Ishikawa (cell line): ENCODE data around the gene PBX3.

Experiments
- CEBPB ChIP-seq: IDR thresholded peaks from 2 replicates; pipeline ENCODE4 v1.6.1; 2012
- CREB1 ChIP-seq: IDR thresholded peaks from 2 replicates; pipeline ENCODE4 v1.6.1; 2012; ENCODE audit warnings: low read depth
- EGR1 ChIP-seq: IDR thresholded peaks from 2 replicates; pipeline ENCODE4 v1.6.1; 2012
- EP300 ChIP-seq: IDR thresholded peaks from 2 replicates; pipeline ENCODE4 v1.6.1; 2012; ENCODE audit warnings: borderline replicate concordance
- FOXM1 ChIP-seq: IDR thresholded peaks from 2 replicates; pipeline ENCODE4 v1.6.1; 2012; ENCODE audit warnings: low read depth, borderline replicate concordance
- MAX ChIP-seq: IDR thresholded peaks from 2 replicates; pipeline ENCODE4 v1.6.1; 2012
- NFIC ChIP-seq: IDR thresholded peaks from 2 replicates; pipeline ENCODE4 v1.6.1; 2012
- RAD21 ChIP-seq: IDR thresholded peaks from 2 replicates; pipeline ENCODE4 v1.6.1; 2012; ENCODE audit warnings: low read depth
- TAF1 ChIP-seq: IDR thresholded peaks from 2 replicates; pipeline ENCODE4 v1.6.1; 2012; ENCODE audit warnings: low read depth, mild to moderate bottlenecking
- TCF12 ChIP-seq: IDR thresholded peaks from 2 replicates; pipeline ENCODE4 v1.6.1; 2012; ENCODE audit warnings: low read depth
- TEAD4 ChIP-seq: IDR thresholded peaks from 2 replicates; pipeline ENCODE4 v1.6.1; 2012
- USF1 ChIP-seq: IDR thresholded peaks from 2 replicates; pipeline ENCODE4 v1.6.1; 2012
- YY1 ChIP-seq: IDR thresholded peaks from 2 replicates; pipeline ENCODE4 v1.6.1; 2012; ENCODE audit warnings: low read depth
- ZBTB7A ChIP-seq: IDR thresholded peaks from 2 replicates; pipeline ENCODE4 v1.6.1; 2012; ENCODE audit warnings: low read depth
- TF ChIP-seq, protein P1 (sequence below): IDR thresholded peaks from 2 replicates; pipeline ENCODE4 v1.6.1; 2012; ENCODE audit warnings: low read depth, mild to moderate bottlenecking

PBX3 gene

GRCh38 chr9:125805586-125805985 lies 58.4 kb downstream of the PBX3 start:
- TF ChIP-seq TAF1, result no peak
- TF ChIP-seq MAX, result no peak
- no peak for TF ChIP-seq EP300
- TF ChIP-seq TEAD4, result no peak
- TF ChIP-seq CEBPB, result no peak
- TF ChIP-seq USF1, result no peak
- TF ChIP-seq FOXM1, result no peak
- TF ChIP-seq ZBTB7A, result no peak

DNA sequence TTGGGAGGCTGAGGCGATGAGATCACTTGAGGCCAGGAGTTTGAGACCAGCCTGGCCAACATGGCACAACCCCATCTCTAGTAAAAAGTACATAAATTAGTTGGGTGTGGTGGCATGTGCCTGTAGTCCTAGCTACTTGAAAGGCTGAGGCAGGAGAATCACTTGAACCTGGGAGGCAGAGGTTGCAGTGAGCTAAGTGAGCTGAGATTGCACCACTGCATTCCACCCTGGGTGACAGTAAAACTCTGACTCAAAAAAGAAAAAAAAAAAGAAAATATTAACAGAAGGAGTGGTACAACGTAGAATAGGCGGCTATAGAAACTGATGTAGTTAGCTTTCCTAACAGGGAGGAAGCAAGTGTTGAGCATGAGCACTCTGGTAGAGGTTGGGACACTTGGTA lies 59.9 kb downstream of the PBX3 start:
- TF ChIP-seq CREB1 (no peak), TAF1 (no peak), CEBPB (no peak), TCF12 (no peak), FOXM1 (no peak), RAD21 (no peak), ZBTB7A (no peak), EGR1 (no peak), NFIC (no peak), USF1 (no peak), TEAD4 (no peak)
- TF ChIP-seq, protein P1, sequence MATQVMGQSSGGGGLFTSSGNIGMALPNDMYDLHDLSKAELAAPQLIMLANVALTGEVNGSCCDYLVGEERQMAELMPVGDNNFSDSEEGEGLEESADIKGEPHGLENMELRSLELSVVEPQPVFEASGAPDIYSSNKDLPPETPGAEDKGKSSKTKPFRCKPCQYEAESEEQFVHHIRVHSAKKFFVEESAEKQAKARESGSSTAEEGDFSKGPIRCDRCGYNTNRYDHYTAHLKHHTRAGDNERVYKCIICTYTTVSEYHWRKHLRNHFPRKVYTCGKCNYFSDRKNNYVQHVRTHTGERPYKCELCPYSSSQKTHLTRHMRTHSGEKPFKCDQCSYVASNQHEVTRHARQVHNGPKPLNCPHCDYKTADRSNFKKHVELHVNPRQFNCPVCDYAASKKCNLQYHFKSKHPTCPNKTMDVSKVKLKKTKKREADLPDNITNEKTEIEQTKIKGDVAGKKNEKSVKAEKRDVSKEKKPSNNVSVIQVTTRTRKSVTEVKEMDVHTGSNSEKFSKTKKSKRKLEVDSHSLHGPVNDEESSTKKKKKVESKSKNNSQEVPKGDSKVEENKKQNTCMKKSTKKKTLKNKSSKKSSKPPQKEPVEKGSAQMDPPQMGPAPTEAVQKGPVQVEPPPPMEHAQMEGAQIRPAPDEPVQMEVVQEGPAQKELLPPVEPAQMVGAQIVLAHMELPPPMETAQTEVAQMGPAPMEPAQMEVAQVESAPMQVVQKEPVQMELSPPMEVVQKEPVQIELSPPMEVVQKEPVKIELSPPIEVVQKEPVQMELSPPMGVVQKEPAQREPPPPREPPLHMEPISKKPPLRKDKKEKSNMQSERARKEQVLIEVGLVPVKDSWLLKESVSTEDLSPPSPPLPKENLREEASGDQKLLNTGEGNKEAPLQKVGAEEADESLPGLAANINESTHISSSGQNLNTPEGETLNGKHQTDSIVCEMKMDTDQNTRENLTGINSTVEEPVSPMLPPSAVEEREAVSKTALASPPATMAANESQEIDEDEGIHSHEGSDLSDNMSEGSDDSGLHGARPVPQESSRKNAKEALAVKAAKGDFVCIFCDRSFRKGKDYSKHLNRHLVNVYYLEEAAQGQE, result no peak

- no peak for TF ChIP-seq NFIC
- no peak for TF ChIP-seq USF1
- no peak for TF ChIP-seq MAX
- TF ChIP-seq RAD21, result no peak
- no peak for TF ChIP-seq ZBTB7A
Observed at GRCh38 chr9:125810161-125810560, 63.0 kb downstream of the PBX3 start.

DNA sequence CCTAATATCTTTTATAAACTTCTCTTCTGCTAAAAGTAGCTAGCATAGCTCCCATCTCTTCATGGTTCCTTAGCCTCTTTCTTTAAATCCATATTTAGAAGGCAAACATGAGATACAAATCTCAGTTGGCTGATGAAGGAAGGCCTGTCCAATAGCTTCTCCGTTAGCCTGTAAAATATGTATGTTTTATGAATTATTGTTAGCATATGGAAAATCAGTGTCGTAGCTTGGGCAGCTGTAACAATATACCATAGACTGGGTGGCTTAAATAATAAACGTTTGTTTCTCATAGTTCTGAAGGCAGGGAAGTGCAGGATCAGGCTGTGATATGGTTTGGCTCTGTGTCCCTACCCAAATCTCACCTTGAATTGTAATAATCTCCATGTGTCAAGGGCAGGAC lies 63.8 kb downstream of the PBX3 start:
- TF ChIP-seq, protein P1, result no peak
- TF ChIP-seq EGR1 (no peak), CEBPB (no peak), EP300 (no peak), TCF12 (no peak), RAD21 (no peak), TEAD4 (no peak), USF1 (no peak), NFIC (no peak), MAX (no peak), CREB1 (no peak), TAF1 (no peak), YY1 (no peak), FOXM1 (no peak)

GRCh38 chr9:125812403-125812802 lies 65.2 kb downstream of the PBX3 start:
- TF ChIP-seq YY1 (no peak), CREB1 (no peak), TEAD4 (no peak), CEBPB (no peak), TAF1 (no peak), FOXM1 (no peak), MAX (no peak), RAD21 (no peak), EGR1 (no peak), USF1 (no peak), ZBTB7A (no peak), EP300 (no peak), TCF12 (no peak), NFIC (no peak)
- TF ChIP-seq, protein P1, result no peak
